ENCODE results near the gene TCF19. TPM values are rescaled to one million over a fixed set of nuclear protein-coding genes. Genes with fewer than 3 reads are reported as not detected.
A peak's percentile ranks its signal among the peaks of the same experiment; 100 is the strongest.
"Not testable (repeated sequence)": the region's sequence is repeated elsewhere in the genome, so short reads cannot be mapped to it uniquely, and the experiment has no call there.

TCF19 gene
- total RNA-seq, 1 experiment from 2014 or later, result 13.9 TPM

GRCh38 chr6:31187780-31188194, 29.4 kb downstream of the TCF19 start:
- no peak overlapping the region for H2AFZ ChIP-seq (ENCODE audit: low read length)
- no peak overlapping the region for H3K9ac ChIP-seq (ENCODE audit: low read length)
- H3K27me3 ChIP-seq (ENCODE audit: low read length), result no peaks in the 10 kb centered on the region
- no peaks in the 10 kb centered on the region for H3K9me2 ChIP-seq (replicated peaks; ENCODE audit: insufficient read depth, low read length)
- H3K36me3 ChIP-seq (ENCODE audit: insufficient read depth, low read length), result no peaks in the 10 kb centered on the region
- no peaks in the 10 kb centered on the region for H3K79me2 ChIP-seq (ENCODE audit: low read length)
- H3K4me2 ChIP-seq (ENCODE audit: low read depth, low read length, poor library complexity, severe bottlenecking), result no peak overlapping the region
- no peaks in the 10 kb centered on the region for H3K4me1 ChIP-seq (ENCODE audit: low read length)
- no peak for DNase-seq
- H3K9me3 ChIP-seq (ENCODE audit: low read length), result no peaks in the 10 kb centered on the region
- H4K20me1 ChIP-seq (ENCODE audit: insufficient read depth, low read depth, low read length), result no peaks in the 10 kb centered on the region
- H3K4me3 ChIP-seq (ENCODE audit: low read length), result no peak overlapping the region
- H3K27ac ChIP-seq (ENCODE audit: low read length), result no peak overlapping the region

DNA sequence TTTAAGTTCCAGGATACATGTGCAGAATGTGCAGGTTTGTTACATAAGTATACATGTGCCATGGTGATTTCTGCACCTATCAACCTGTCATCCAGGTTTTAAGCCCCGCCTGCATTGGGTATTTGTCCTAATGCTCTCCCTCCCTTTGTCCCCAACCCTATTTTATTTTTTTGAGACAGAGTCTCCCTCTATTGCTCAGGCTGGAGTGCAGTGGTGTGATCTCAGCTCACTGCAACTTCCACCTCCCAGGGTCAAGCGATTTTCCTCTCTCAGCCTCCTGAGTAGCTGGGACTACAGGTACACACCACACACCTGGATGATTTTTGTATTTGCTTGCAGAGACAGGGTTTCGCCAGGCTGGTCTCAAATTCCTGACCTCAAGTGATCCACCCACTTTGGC, 30.8 kb downstream of the TCF19 start:
- H3K4me1 ChIP-seq (ENCODE audit: low read length); DNase-seq; H4K20me1 ChIP-seq (ENCODE audit: insufficient read depth, low read depth, low read length); H3K27me3 ChIP-seq (ENCODE audit: low read length); H3K36me3 ChIP-seq (ENCODE audit: insufficient read depth, low read length); H3K9me3 ChIP-seq (ENCODE audit: low read length); H3K9me2 ChIP-seq (replicated peaks; ENCODE audit: insufficient read depth, low read length); H3K4me2 ChIP-seq (ENCODE audit: low read depth, low read length, poor library complexity, severe bottlenecking); H3K27ac ChIP-seq (ENCODE audit: low read length); H3K79me2 ChIP-seq (ENCODE audit: low read length); H3K4me3 ChIP-seq (ENCODE audit: low read length); H2AFZ ChIP-seq (ENCODE audit: low read length); H3K9ac ChIP-seq (ENCODE audit: low read length): not testable (repeated sequence)

DNA sequence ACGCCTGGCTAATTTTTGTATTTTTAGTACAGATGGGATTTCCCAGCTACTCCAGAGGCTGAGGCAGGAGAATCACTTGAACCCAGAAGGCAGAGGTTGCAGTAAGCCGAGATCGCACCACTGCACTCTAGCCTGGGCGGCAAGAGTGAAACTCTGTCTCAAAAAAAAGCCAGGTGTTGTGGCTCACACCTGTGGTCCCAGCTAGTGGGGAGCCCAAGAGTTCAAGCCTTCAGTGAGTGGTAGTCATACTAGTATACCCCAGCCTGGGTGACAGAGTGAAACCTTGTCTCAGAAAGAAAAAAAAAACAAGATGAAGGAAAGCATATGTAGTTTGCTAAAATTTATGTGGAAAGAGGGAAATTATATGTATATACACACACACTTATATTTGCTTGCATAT, 32.1 kb downstream of the TCF19 start:
- Histone ChIP-seq H3K9me3 (ENCODE audit: low read length) (no peaks in the 10 kb centered on the region), H3K36me3 (ENCODE audit: insufficient read depth, low read length) (no peaks in the 10 kb centered on the region), H2AFZ (ENCODE audit: low read length) (no peak overlapping the region), H4K20me1 (ENCODE audit: insufficient read depth, low read depth, low read length) (no peaks in the 10 kb centered on the region), H3K9ac (ENCODE audit: low read length) (no peak overlapping the region), H3K4me3 (ENCODE audit: low read length) (no peak overlapping the region), H3K27ac (ENCODE audit: low read length) (no peak overlapping the region), H3K4me2 (ENCODE audit: low read depth, low read length, poor library complexity, severe bottlenecking) (no peak overlapping the region), H3K27me3 (ENCODE audit: low read length) (no peaks in the 10 kb centered on the region), H3K9me2 (replicated peaks; ENCODE audit: insufficient read depth, low read length) (no peaks in the 10 kb centered on the region), H3K4me1 (ENCODE audit: low read length) (no peaks in the 10 kb centered on the region), H3K79me2 (ENCODE audit: low read length) (no peaks in the 10 kb centered on the region)
- no peak for DNase-seq

DNA sequence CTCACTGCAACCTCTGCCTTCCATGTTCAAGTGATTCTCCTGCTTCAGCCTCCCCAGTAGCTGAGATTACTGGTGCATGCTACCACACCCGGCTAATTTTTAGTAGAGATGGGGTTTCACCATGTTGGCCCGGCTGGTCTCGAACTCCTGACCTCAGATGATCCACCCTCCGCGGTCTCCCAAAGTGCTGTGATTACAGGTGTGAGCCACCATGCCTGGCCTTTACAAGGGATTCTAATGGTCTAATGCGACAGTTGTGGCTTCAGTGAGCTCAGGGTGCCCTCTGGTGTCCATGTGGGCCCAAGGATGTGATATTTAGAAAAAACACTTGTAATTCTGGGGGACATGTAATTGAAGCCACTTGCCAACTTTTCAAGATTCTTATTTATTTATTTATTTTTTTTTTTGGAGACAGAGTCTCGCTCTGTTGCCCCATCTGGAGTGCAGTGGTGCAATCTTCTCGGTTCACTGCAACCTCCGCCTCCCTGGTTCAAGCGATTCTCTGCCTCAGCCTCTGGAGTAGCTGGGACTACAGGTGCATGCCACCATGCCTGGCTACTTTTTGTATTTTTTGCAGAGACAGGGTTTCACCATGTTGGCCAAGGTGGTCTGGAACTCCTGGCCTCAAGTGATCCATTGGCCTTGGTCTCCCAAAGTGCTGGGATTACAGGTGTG, 34.2 kb downstream of the TCF19 start:
- H3K9me2 ChIP-seq (replicated peaks; ENCODE audit: insufficient read depth, low read length); H3K27me3 ChIP-seq (ENCODE audit: low read length); H3K36me3 ChIP-seq (ENCODE audit: insufficient read depth, low read length); H3K27ac ChIP-seq (ENCODE audit: low read length); H3K9ac ChIP-seq (ENCODE audit: low read length); H3K4me1 ChIP-seq (ENCODE audit: low read length); H3K79me2 ChIP-seq (ENCODE audit: low read length); H3K4me2 ChIP-seq (ENCODE audit: low read depth, low read length, poor library complexity, severe bottlenecking); H4K20me1 ChIP-seq (ENCODE audit: insufficient read depth, low read depth, low read length); H2AFZ ChIP-seq (ENCODE audit: low read length); H3K9me3 ChIP-seq (ENCODE audit: low read length); H3K4me3 ChIP-seq (ENCODE audit: low read length): not testable (repeated sequence)
- DNase-seq, result peak; percentile 90

DNA sequence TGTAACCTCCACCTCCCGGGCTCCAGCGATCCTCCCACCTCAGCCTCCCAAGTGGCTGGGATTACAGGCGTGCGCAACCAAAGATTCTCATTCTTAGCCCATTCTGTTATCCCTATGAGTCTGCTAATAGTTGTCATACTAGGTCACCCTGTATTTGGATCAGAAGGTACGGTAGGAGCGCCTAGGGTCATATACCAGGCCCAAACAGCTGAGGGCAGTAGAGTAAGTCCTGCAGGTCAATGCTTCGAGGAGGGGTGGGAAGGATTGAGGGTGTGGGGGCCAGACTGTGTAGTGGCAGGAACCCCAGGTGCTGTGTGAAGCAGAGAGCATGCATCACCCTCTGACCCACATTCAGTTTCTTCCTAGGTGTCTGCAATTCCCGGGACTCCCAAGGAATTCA, 34.8 kb downstream of the TCF19 start:
- Histone ChIP-seq H3K4me3 (ENCODE audit: low read length) (no peak overlapping the region), H3K9me3 (ENCODE audit: low read length) (no peaks in the 10 kb centered on the region), H4K20me1 (ENCODE audit: insufficient read depth, low read depth, low read length) (no peaks in the 10 kb centered on the region), H3K9ac (ENCODE audit: low read length) (no peak overlapping the region), H3K79me2 (ENCODE audit: low read length) (no peaks in the 10 kb centered on the region), H3K27me3 (ENCODE audit: low read length) (no peaks in the 10 kb centered on the region), H3K27ac (ENCODE audit: low read length) (no peak overlapping the region), H3K4me2 (ENCODE audit: low read depth, low read length, poor library complexity, severe bottlenecking) (no peak overlapping the region), H3K9me2 (replicated peaks; ENCODE audit: insufficient read depth, low read length) (no peaks in the 10 kb centered on the region), H3K36me3 (ENCODE audit: insufficient read depth, low read length) (no peaks in the 10 kb centered on the region), H3K4me1 (ENCODE audit: low read length) (peaks cover 5% of the 10 kb centered on the region), H2AFZ (ENCODE audit: low read length) (no peak overlapping the region)
- DNase-seq, result no peak

- Histone ChIP-seq H3K4me3 (ENCODE audit: low read length) (no peak overlapping the region), H3K79me2 (ENCODE audit: low read length) (no peaks in the 10 kb centered on the region), H3K9ac (ENCODE audit: low read length) (no peak overlapping the region), H3K36me3 (ENCODE audit: insufficient read depth, low read length) (no peaks in the 10 kb centered on the region), H3K4me2 (ENCODE audit: low read depth, low read length, poor library complexity, severe bottlenecking) (no peak overlapping the region), H3K9me3 (ENCODE audit: low read length) (no peaks in the 10 kb centered on the region), H3K9me2 (replicated peaks; ENCODE audit: insufficient read depth, low read length) (no peaks in the 10 kb centered on the region), H3K27ac (ENCODE audit: low read length) (no peak overlapping the region), H3K4me1 (ENCODE audit: low read length) (peaks cover 5% of the 10 kb centered on the region), H3K27me3 (ENCODE audit: low read length) (no peaks in the 10 kb centered on the region), H4K20me1 (ENCODE audit: insufficient read depth, low read depth, low read length) (no peaks in the 10 kb centered on the region), H2AFZ (ENCODE audit: low read length) (no peak overlapping the region)
- DNase-seq, result no peak
Observed at GRCh38 chr6:31194061-31194834, 35.9 kb downstream of the TCF19 start.

GRCh38 chr6:31195308-31195979, 37.1 kb downstream of the TCF19 start:
- not testable (repeated sequence) for H3K27me3 ChIP-seq (ENCODE audit: low read length); H3K36me3 ChIP-seq (ENCODE audit: insufficient read depth, low read length); H3K4me2 ChIP-seq (ENCODE audit: low read depth, low read length, poor library complexity, severe bottlenecking); H3K4me3 ChIP-seq (ENCODE audit: low read length); H3K27ac ChIP-seq (ENCODE audit: low read length); H3K9me3 ChIP-seq (ENCODE audit: low read length); H4K20me1 ChIP-seq (ENCODE audit: insufficient read depth, low read depth, low read length); H3K4me1 ChIP-seq (ENCODE audit: low read length); H2AFZ ChIP-seq (ENCODE audit: low read length); DNase-seq; H3K9me2 ChIP-seq (replicated peaks; ENCODE audit: insufficient read depth, low read length); H3K79me2 ChIP-seq (ENCODE audit: low read length); H3K9ac ChIP-seq (ENCODE audit: low read length)

DNA sequence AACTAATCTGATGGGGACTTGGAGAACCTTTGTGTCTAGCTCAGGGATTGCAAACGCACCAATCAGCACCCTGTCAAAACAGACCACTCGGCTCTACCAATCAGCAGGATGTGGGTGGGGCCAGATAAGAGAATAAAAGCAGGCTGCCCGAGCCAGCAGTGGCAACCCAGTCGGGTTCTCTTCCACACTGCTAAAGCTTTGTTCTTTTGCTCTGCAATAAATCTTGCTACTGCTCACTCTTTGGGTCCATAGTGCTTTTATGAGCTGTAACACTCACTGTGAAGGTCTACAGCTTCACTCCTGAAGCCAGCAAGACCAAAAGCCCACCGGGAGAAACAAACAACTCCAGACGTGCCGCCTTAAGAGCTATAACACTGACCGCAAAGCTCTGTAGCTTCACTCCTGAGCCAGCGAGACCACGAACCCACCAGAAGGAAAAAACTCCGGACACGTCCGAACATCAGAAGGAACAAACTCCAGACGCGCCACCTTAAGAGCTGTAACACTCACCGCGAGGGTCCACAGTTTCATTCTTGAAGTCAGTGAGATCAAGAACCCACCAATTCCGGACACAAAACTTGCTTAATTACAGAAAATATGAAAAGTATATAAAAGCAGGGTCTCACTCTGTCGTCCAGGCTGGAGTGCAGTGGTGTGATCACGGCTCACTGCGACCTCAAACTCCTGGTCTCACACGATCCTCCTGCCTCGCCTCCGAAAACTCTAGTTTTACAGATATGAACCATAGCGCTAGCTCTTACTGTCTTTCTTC, 38.0 kb downstream of the TCF19 start:
- H3K9me3 ChIP-seq (ENCODE audit: low read length); H3K27ac ChIP-seq (ENCODE audit: low read length); H3K4me3 ChIP-seq (ENCODE audit: low read length); H3K36me3 ChIP-seq (ENCODE audit: insufficient read depth, low read length); H3K9me2 ChIP-seq (replicated peaks; ENCODE audit: insufficient read depth, low read length); H3K27me3 ChIP-seq (ENCODE audit: low read length); H3K4me1 ChIP-seq (ENCODE audit: low read length); H2AFZ ChIP-seq (ENCODE audit: low read length); DNase-seq; H3K9ac ChIP-seq (ENCODE audit: low read length); H3K79me2 ChIP-seq (ENCODE audit: low read length); H4K20me1 ChIP-seq (ENCODE audit: insufficient read depth, low read depth, low read length): not testable (repeated sequence)
- H3K4me2 ChIP-seq (ENCODE audit: low read depth, low read length, poor library complexity, severe bottlenecking), result peak overlapping the region; percentile 87
